Motor neuron (in vitro differentiated cells): ENCODE data around the gene EPS8L2. TPM values are rescaled to one million over a fixed set of nuclear protein-coding genes. Genes with fewer than 3 reads are reported as not detected.

ENCODE experiments used
- ATAC-seq, 8 experiments: fragments of 200-7000 bp; cut with Tn5 transposase; replicated peaks in 6 of 8; 2 replicates each; pipeline ENCODE4 v1.8.0; 2021; ENCODE audit warnings: mild to moderate bottlenecking in 8 of 8, moderate library complexity in 8 of 8
- H3K27ac ChIP-seq, 2 donors: fragments of 250-450 bp; sonication (Bioruptor Pico); 2 replicates each; pipeline ENCODE4 v1.9.0; 2021; ENCODE audit warnings: antibody characterized with exemption in 2 of 2, mild to moderate bottlenecking in 2 of 2, moderate library complexity in 1 of 2
- H3K4me1 ChIP-seq, 2 donors: fragments of 250-450 bp; sonication (Bioruptor Pico); replicated peaks in 1 of 2; 2 replicates each; pipeline ENCODE4 v1.6.1; 2021; ENCODE audit warnings: antibody characterized with exemption in 2 of 2, mild to moderate bottlenecking in 2 of 2, moderate library complexity in 1 of 2
- H3K4me3 ChIP-seq, 5 donors: fragments of 250-450 bp; sonication (Bioruptor Pico); 2 replicates each; pipeline ENCODE4 v1.9.0; 2021; ENCODE audit warnings: antibody characterized with exemption in 5 of 5, mild to moderate bottlenecking in 5 of 5, moderate library complexity in 4 of 5
- WGBS, 10 experiments: fragments of 450-650 bp; shearing (Covaris generic); methylation state at CpG; one replicate each; pipeline ENCODE4 v1.0.0; 2022; 5-methylcytosine and 5-hydroxymethylcytosine counted together
- in situ Hi-C, 9 experiments: fragments of 400-800 bp; cut with MboI; loops; one replicate each; pipeline ENCODE4 v1.15.0; 2021; ENCODE audit warnings: low sequenced_read_pairs in 9 of 9, low pct_unique_long_range_greater_than_20kb in 2 of 9; ENCODE audit not compliant: unreplicated experiment in 9 of 9
- total RNA-seq, 8 experiments: library from RNA; unstranded; fragments of 300-600 nt; gene quantifications; 2 replicates each; pipeline versions ENCODE4 v1.2.3 to v1.2.4, GENCODE V29; 2022

Gene EPS8L2
- total RNA-seq, 8 experiments from 2014 or later: 1.2 to 41.9 (median 7.9) TPM

- Histone ChIP-seq H3K27ac (no peak overlapping the region), H3K4me1 (peaks cover 6 to 20% of the 10 kb centered on the region in 2 donors), H3K4me3 (no peak overlapping the region)
- in situ Hi-C loops: no loop called here
- no peak for ATAC-seq
- WGBS, 10 experiments: 87 to 98% (median 95%) methylated on average over 6 to 11 of the region's 22 CpGs; no CpG with 5 or more reads in 6 of the 10 experiments
These were observed 4.1 kb upstream of the EPS8L2 start for GRCh38 chr11:701741-702461.

DNA sequence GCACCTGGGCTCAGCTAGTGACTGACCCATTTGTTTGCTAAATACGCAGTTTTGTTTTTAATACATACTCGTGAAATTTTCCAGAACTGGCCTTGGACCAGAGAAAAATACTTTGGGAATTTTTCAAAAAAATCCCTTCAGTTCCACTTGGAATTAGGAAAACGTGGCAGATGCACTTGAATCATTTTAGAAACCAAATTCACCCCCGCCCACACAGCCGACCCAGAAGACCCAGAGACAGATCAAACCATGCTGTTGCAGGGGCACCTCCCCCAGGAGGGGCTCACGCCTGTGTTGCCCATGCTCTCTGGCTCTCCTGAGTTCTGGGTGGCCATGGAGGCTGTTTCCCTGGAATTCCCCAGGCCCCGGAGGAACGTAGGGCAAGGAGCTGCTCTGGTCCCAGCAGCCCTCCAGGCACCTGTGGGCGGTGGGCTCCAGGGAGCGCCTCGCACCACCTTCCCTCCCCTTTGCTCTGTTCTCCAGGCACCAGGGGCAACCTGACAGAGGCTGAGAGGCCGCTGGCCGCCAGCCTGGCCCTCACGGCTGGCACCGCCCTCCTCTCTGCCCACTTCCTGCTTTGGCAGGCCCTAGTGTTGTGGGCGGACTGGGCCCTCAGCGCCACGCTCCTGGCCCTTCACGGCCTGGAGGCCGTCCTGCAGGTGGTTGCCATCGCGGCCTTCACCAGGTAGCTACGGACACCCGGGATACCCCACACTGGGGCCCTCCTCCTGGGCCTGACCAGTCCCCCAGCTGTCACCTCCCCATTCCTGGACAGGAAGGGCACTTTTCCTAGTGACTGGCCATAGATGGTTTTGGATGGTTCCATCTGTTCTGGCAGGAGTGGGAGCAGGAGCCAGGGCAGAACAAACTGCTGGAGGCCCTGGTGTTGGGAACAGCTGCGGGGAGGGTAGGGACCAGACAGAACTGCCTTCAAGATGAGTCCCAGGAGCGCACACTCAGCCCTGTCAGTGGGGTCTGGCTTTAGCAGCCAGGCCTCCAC lies 3.3 kb upstream of the EPS8L2 start:
- 78 to 100% (median 95%) methylated on average over 2 to 9 of the region's 26 CpGs; no CpG with 5 or more reads in 6 of the 10 experiments for WGBS, 10 experiments
- H3K4me3 ChIP-seq: no peak overlapping the region
- no peak for ATAC-seq

DNA sequence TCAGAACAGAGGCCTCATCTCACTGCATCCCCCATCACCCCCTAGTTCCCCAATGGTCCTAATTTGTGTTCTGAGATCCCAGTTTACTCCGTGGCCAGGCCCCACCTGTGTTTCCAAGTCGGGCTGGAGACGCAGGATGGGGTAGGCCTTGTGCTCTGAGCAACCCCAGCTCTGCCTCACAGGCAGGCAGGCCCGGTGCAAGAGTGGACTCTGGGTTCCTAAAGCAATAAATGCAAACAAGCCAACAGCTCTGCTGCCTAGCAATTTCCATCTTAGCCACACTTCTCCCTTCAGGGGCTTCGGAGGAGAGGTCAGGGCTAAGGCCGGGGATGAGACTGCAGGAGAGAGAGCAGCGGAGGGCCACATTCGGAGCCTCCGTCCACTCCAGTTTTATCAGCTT lies 2.5 kb upstream of the EPS8L2 start:
- Histone ChIP-seq H3K4me1 (peaks cover 12 to 13% of the 10 kb centered on the region in 2 donors), H3K27ac (no peak overlapping the region), H3K4me3 (no peak overlapping the region)
- ATAC-seq: no peak
- in situ Hi-C loops: no loop called here
- 60 to 100% (median 91%) methylated on average over 1 to 7 of the region's 9 CpGs; no CpG with 5 or more reads in 4 of the 10 experiments for WGBS, 10 experiments

More for the DNA sequence above, 3.3 kb upstream of the EPS8L2 start:
- H3K27ac ChIP-seq: no peak overlapping the region
- H3K4me1 ChIP-seq: peaks cover 12 to 18% of the 10 kb centered on the region in 2 donors
- in situ Hi-C loops: no loop called here

DNA sequence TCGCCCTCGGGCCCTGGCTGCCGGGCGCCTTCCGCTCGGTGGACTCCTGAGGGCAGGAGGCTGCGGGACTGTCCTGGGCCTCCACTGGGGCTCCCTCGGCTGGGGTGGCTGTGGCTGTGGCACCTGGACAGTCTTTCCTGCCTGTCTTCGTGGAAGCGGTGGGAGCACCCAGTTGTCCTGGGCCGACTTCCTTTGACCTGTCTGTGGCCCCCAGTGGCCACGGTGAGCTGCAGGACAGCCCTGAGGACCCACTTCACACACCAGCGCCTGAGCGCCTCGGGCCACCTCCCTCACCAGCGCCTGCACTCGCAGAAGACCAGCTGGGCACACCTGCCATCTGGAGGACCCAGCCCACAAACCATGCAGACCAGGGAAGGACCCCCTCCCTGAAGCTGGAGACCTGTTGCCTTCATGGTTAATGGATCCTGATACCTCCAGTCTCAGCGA lies 1.8 kb upstream of the EPS8L2 start:
- Histone ChIP-seq H3K4me1 (peaks cover 12% of the 10 kb centered on the region in 2 donors), H3K27ac (no peak overlapping the region), H3K4me3 (no peak overlapping the region)
- WGBS, 10 experiments: 70 to 100% (median 80%) methylated on average over 1 to 6 of the region's 18 CpGs; no CpG with 5 or more reads in 5 of the 10 experiments
- no peak for ATAC-seq
- in situ Hi-C loops: no loop called here

GRCh38 chr11:704781-705645 lies 1.0 kb upstream of the EPS8L2 start:
- peak in 3 of 8 experiments; percentile 0 to 2 (median 1) for ATAC-seq
- Histone ChIP-seq H3K4me3 (no peak overlapping the region), H3K27ac (no peak overlapping the region), H3K4me1 (peaks cover 12 to 18% of the 10 kb centered on the region in 2 donors)
- 76 to 100% methylated on average over 1 to 2 of the region's 27 CpGs; no CpG with 5 or more reads in 8 of the 10 experiments for WGBS, 10 experiments
- in situ Hi-C loops: no loop called here

- in situ Hi-C loops: no loop called here
- ATAC-seq: peak; percentile 18 to 33 (median 26)
- Histone ChIP-seq H3K4me3 (no peak overlapping the region), H3K27ac (no peak overlapping the region), H3K4me1 (peaks cover 12 to 18% of the 10 kb centered on the region in 2 donors)
- 0% methylated on average over 1 of the region's 22 CpGs; no CpG with 5 or more reads in 9 of the 10 experiments for WGBS, 10 experiments
These were observed 467 bp downstream of the EPS8L2 start for GRCh38 chr11:706439-706956.

GRCh38 chr11:706957-707816 lies 1.2 kb downstream of the EPS8L2 start:
- Histone ChIP-seq H3K4me1 (peaks cover 12 to 18% of the 10 kb centered on the region in 2 donors), H3K27ac (no peak overlapping the region), H3K4me3 (no peak overlapping the region)
- peak; percentile 35 to 63 (median 49) for ATAC-seq
- 70% methylated on average over 2 of the region's 30 CpGs; no CpG with 5 or more reads in 9 of the 10 experiments for WGBS, 10 experiments
- in situ Hi-C loops: no loop called here

- in situ Hi-C loops: no loop called here
- peaks cover 12 to 18% of the 10 kb centered on the region in 2 donors for H3K4me1 ChIP-seq
- 100% methylated on average over 1 of the region's 16 CpGs; no CpG with 5 or more reads in 9 of the 10 experiments for WGBS, 10 experiments
- H3K27ac ChIP-seq: no peak overlapping the region
- ATAC-seq: no peak
- no peak overlapping the region for H3K4me3 ChIP-seq
These were observed 1.9 kb downstream of the EPS8L2 start for GRCh38 chr11:707817-708420.

DNA sequence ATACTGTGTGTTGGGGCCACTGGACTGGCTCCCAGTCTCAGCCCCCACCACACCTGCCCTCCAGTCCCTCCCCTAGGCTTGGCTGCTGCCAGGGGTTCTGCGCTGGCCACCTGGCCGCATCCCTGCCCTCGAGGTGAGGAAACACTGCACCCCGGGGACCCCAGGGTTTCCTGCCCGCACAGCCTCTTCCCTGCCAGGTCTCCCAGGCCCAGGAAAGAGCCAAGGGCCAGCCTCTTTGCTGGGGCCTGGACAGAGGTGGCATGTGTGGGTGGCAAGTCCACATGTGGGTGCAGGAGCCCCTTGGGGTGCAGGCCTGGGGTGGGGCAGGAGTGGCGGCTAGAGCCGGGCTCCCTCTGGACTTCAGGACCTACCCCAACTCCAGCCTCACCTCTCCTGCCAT lies 2.5 kb downstream of the EPS8L2 start:
- in situ Hi-C loops: no loop called here
- Histone ChIP-seq H3K27ac (no peak overlapping the region), H3K4me3 (no peak overlapping the region), H3K4me1 (peaks cover 12 to 18% of the 10 kb centered on the region in 2 donors)
- no peak for ATAC-seq
- WGBS, 10 experiments: 80% methylated on average over 1 of the region's 7 CpGs; no CpG with 5 or more reads in 9 of the 10 experiments

DNA sequence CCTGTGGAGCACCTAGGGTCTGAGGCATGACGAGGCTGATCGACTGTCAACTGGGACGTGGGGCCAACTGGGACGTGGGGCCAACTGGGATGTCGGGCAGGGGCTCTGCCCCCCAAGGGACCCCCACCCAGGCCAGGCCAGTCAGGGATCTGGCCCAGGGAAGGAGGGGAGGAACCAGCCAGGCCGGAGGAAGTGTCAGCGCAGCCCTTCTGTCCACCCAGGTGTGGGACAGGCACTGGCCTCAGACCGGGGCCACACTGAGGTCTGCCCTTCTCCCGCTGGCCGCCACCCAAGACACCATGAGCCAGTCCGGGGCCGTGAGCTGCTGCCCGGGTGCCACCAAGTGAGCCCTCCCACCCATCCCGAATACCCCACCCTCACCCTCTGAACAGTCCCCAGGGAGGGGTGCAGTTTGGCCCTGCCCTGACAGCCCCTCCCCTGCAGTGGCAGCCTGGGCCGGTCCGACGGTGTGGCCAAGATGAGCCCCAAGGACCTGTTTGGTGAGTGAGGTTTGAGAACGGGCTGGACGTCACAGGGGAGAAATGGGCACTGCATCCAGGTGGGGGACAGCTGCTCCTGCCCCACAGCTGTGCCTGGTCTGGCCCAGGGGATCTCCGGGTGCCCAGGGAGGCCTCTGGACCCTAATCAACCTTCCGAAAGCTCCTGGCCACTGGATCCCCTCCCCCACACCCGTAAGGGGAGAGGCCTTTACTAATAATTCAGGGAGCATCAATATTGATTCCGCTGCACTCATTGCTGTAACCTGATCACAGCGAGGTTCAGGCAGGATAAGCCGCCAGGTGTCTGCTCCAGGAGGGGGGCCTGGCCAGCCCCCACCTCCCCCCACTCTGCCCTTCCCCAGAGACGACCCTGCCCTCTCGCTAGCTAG lies 3.3 kb downstream of the EPS8L2 start:
- WGBS, 10 experiments: 77 to 100% methylated on average over 1 to 5 of the region's 27 CpGs; no CpG with 5 or more reads in 8 of the 10 experiments
- no peak for ATAC-seq
- in situ Hi-C loops: no loop called here
- Histone ChIP-seq H3K4me3 (no peak overlapping the region), H3K4me1 (peaks cover 12 to 18% of the 10 kb centered on the region in 2 donors), H3K27ac (no peak overlapping the region)
